Tibial artery (tissue), 4 donors: ENCODE measurements around the gene MPP4.

ENCODE experiments used
- DNase-seq, 2 donors: peaks; one replicate each; pipeline ENCODE4 v3.0.0-alpha.2; 2019
- H3K27ac ChIP-seq, 2 donors: fragments of 200-600 bp; sonication (generic) in 1 of 2; 1 replicate in 1 of 2; 2 replicates in 1 of 2; pipeline ENCODE4 v1.5.1; 2018 to 2019; ENCODE audit warnings: mild to moderate bottlenecking in 1 of 2
- H3K27me3 ChIP-seq, 2 donors: fragments of 200-600 bp; sonication (generic) in 1 of 2; one replicate each; pipeline versions ENCODE4 v1.5.1 to v1.6.0; 2016 to 2019
- H3K36me3 ChIP-seq, 3 donors: fragments of 200-600 bp; sonication (generic) in 2 of 3; one replicate each; pipeline ENCODE4 v1.5.1; 2016 to 2019; ENCODE audit warnings: mild to moderate bottlenecking in 2 of 3
- H3K4me1 ChIP-seq, 4 donors: fragments of 200-600 bp; sonication (generic) in 2 of 4; 1 replicate in 3 of 4; 2 replicates in 1 of 4; pipeline ENCODE4 v1.5.1; 2016 to 2019
- H3K4me3 ChIP-seq, 2 donors: fragments of 200-600 bp; sonication (generic) in 1 of 2; 1 replicate in 1 of 2; 2 replicates in 1 of 2; pipeline ENCODE4 v1.5.1; 2018 to 2019; ENCODE audit warnings: mild to moderate bottlenecking in 2 of 2
- H3K9me3 ChIP-seq, 3 donors: fragments of 200-600 bp; sonication (generic) in 1 of 3; one replicate each; pipeline ENCODE4 v1.5.1; 2016 to 2019
- CTCF ChIP-seq, 2 experiments: fragments of 200-600 bp in 1 of 2; fragments of 450-650 bp in 1 of 2; IDR thresholded peaks; one replicate each; pipeline ENCODE4 v1.5.1; 2017 to 2019; ENCODE audit warnings: antibody characterized with exemption in 2 of 2, mild to moderate bottlenecking in 1 of 2, moderate library complexity in 1 of 2
- intact Hi-C: fragments of 100-400 bp; cut with DNase I; formaldehyde crosslinking; loops from one replicate; pipeline ENCODE4 v1.15.0; 2023; ENCODE audit warnings: low total_unique reads

The MPP4 gene

GRCh38 chr2:201653221-201653620, 45.2 kb downstream of the MPP4 start:
- Histone ChIP-seq H3K9me3 (no peaks in the 10 kb centered on the region), H3K27me3 (no peaks in the 10 kb centered on the region), H3K4me3 (no peak overlapping the region), H3K36me3 (no peaks in the 10 kb centered on the region), H3K4me1 (peaks cover 0 to 14% (median 2%) of the 10 kb centered on the region in 4 donors), H3K27ac (peak overlapping the region; percentile 58 to 61)
- no peak for TF ChIP-seq CTCF (IDR thresholded peaks at IDR 0.05)
- intact Hi-C loops: no loop called here
- no peak for DNase-seq

- no peaks in the 10 kb centered on the region for H3K27me3 ChIP-seq
- no peak for TF ChIP-seq CTCF (IDR thresholded peaks at IDR 0.05)
- H3K36me3 ChIP-seq: no peaks in the 10 kb centered on the region
- no peak overlapping the region for H3K27ac ChIP-seq
- intact Hi-C loops: no loop called here
- peaks cover 0 to 17% (median 0%) of the 10 kb centered on the region in 4 donors for H3K4me1 ChIP-seq
- H3K4me3 ChIP-seq: no peak overlapping the region
- DNase-seq: no peak
- H3K9me3 ChIP-seq: no peaks in the 10 kb centered on the region
Measured at GRCh38 chr2:201649442-201649841, 49.0 kb downstream of the MPP4 start.

GRCh38 chr2:201647431-201647830, 51.0 kb downstream of the MPP4 start:
- Histone ChIP-seq H3K36me3 (no peaks in the 10 kb centered on the region), H3K4me3 (no peak overlapping the region), H3K9me3 (no peaks in the 10 kb centered on the region), H3K27ac (no peak overlapping the region), H3K4me1 (peaks cover 0 to 13% (median 3%) of the 10 kb centered on the region in 4 donors), H3K27me3 (no peaks in the 10 kb centered on the region)
- no peak for DNase-seq
- intact Hi-C loops: no loop called here
- no peak for TF ChIP-seq CTCF (IDR thresholded peaks at IDR 0.05)

GRCh38 chr2:201644001-201644400, 54.4 kb downstream of the MPP4 start:
- H3K4me3 ChIP-seq: peak overlapping the region; percentile 82
- peaks cover 0 to 7% (median 0%) of the 10 kb centered on the region in 3 donors for H3K36me3 ChIP-seq
- no peak for TF ChIP-seq CTCF (IDR thresholded peaks at IDR 0.05)
- peak overlapping the region; percentile 98 for H3K27ac ChIP-seq
- peaks cover 0 to 16% (median 7%) of the 10 kb centered on the region in 4 donors for H3K4me1 ChIP-seq
- intact Hi-C loops: no loop called here
- peak; percentile 54 to 77 for DNase-seq
- H3K9me3 ChIP-seq: no peaks in the 10 kb centered on the region
- H3K27me3 ChIP-seq: no peaks in the 10 kb centered on the region

GRCh38 chr2:201643216-201643890, 55.1 kb downstream of the MPP4 start, which contains the start of gene TMEM237:
TSS of gene TMEM237 (minus strand) at chr2:201643503. CDS start at chr2:201643400, 103 bp downstream.
- H3K4me1 ChIP-seq: peaks cover 0 to 16% (median 7%) of the 10 kb centered on the region in 4 donors
- no peaks in the 10 kb centered on the region for H3K27me3 ChIP-seq
- H3K27ac ChIP-seq: peak within 1 kb of the TSS; percentile 98
- H3K4me3 ChIP-seq: peak within 1 kb of the TSS; percentile 82
- DNase-seq: peak; percentile 45 to 82
- TF ChIP-seq CTCF (IDR thresholded peaks at IDR 0.05): no peak
- H3K36me3 ChIP-seq: peaks cover 0 to 13% (median 4%) of the 10 kb centered on the region in 3 donors
- no peaks in the 10 kb centered on the region for H3K9me3 ChIP-seq
- intact Hi-C loops: no loop called here
